Progenitor cell of endocrine pancreas (in vitro differentiated cells): ENCODE results near the gene NABP2. TPM values are rescaled to one million over a fixed set of nuclear protein-coding genes. Genes with fewer than 3 reads are reported as not detected.

ENCODE experiments used
- DNase-seq: peaks from one replicate; pipeline ENCODE4 v3.0.0; 2021; ENCODE audit warnings: low spot score; ENCODE audit not compliant: unreplicated experiment
- H3K27ac Mint-ChIP-seq: 2 replicates; pipeline ENCODE4 v1.8.0; 2021; ENCODE audit warnings: mild to moderate bottlenecking, moderate library complexity, mixed read lengths
- H3K27me3 Mint-ChIP-seq: 2 replicates; pipeline ENCODE4 v1.8.0; 2021; ENCODE audit warnings: mixed read lengths
- H3K36me3 Mint-ChIP-seq: 2 replicates; pipeline ENCODE4 v1.8.0; 2022; ENCODE audit warnings: mixed read lengths; ENCODE audit not compliant: insufficient read depth
- H3K4me1 Mint-ChIP-seq: 2 replicates; pipeline ENCODE4 v1.8.0; 2021; ENCODE audit warnings: low read depth, mixed read lengths
- H3K4me3 Mint-ChIP-seq: 2 replicates; pipeline ENCODE4 v1.8.0; 2021; ENCODE audit warnings: low read depth, mild to moderate bottlenecking, moderate library complexity, mixed read lengths
- H3K9me3 Mint-ChIP-seq: 2 replicates; pipeline ENCODE4 v1.8.0; 2021; ENCODE audit warnings: low read depth, mixed read lengths
- total RNA-seq: library from RNA; stranded (reverse); gene quantifications from 2 replicates; pipeline ENCODE4 v1.2.1, GENCODE V29; 2021
- TF ChIP-seq, protein P1 (sequence below): fragments of 200-600 bp; sonication (generic); IDR thresholded peaks from one replicate; pipeline ENCODE4 v1.5.0; 2021; ENCODE audit warnings: antibody characterized with exemption, mild to moderate bottlenecking; ENCODE audit not compliant: unreplicated experiment

Gene NABP2
- total RNA-seq, 1 donor from 2014 or later = 37.9 TPM

DNA sequence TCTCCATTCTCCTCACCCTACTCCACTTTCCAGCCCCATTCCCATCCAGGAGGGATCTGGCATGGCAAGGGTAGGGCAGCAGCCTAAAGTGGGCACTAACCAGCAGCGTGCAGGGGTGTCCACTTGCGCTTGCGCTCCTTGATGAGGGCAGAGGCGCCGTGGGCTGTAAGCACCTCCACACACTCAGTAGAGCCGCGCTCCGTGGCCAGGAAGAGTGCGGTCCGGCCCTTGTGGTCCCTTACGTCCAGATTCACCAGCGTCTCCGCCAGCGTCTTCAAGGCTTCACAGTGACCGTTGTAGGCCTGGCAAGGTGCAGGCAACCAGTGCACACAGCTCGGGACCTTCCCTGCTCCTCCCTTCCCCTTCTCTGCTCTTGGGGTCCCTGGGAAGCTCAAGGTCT, 23.8 kb downstream of the NABP2 start:
- no peaks in the 10 kb centered on the region for H3K4me1 Mint-ChIP-seq
- H3K9me3 Mint-ChIP-seq = no peaks in the 10 kb centered on the region
- peaks cover 25% of the 10 kb centered on the region for H3K36me3 Mint-ChIP-seq
- DNase-seq = no peak
- no peaks in the 10 kb centered on the region for H3K27me3 Mint-ChIP-seq
- H3K27ac Mint-ChIP-seq = no peak overlapping the region
- TF ChIP-seq, protein P1, sequence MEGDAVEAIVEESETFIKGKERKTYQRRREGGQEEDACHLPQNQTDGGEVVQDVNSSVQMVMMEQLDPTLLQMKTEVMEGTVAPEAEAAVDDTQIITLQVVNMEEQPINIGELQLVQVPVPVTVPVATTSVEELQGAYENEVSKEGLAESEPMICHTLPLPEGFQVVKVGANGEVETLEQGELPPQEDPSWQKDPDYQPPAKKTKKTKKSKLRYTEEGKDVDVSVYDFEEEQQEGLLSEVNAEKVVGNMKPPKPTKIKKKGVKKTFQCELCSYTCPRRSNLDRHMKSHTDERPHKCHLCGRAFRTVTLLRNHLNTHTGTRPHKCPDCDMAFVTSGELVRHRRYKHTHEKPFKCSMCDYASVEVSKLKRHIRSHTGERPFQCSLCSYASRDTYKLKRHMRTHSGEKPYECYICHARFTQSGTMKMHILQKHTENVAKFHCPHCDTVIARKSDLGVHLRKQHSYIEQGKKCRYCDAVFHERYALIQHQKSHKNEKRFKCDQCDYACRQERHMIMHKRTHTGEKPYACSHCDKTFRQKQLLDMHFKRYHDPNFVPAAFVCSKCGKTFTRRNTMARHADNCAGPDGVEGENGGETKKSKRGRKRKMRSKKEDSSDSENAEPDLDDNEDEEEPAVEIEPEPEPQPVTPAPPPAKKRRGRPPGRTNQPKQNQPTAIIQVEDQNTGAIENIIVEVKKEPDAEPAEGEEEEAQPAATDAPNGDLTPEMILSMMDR = no peak
- H3K4me3 Mint-ChIP-seq = no peak overlapping the region

DNA sequence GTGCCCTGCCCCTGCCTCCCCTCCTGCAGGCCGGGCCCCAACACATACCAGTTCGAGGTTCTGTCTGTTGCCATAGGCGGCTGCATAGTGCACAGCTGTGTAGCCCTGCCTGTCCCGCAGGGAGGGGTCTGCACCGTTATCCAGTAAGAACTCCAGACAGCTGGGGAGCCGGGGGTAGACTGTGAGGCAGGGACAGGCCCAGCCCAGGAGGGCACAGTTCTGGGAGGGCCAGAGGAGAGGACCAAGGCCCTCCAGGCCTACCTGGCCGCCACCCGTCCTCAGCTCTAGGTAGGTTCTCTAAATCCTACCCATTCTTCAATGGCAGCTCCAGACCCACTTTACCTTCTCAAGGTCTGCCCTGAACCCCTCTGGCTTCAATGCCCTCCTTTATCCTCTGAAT, 24.6 kb downstream of the NABP2 start:
- H3K9me3 Mint-ChIP-seq = no peaks in the 10 kb centered on the region
- no peaks in the 10 kb centered on the region for H3K27me3 Mint-ChIP-seq
- H3K27ac Mint-ChIP-seq = no peak overlapping the region
- no peaks in the 10 kb centered on the region for H3K4me1 Mint-ChIP-seq
- TF ChIP-seq, protein P1 = no peak
- peaks cover 26% of the 10 kb centered on the region for H3K36me3 Mint-ChIP-seq
- H3K4me3 Mint-ChIP-seq = no peak overlapping the region
- DNase-seq = no peak

GRCh38 chr12:56252649-56253048, 28.5 kb downstream of the NABP2 start:
- Mint-ChIP-seq H3K27ac (no peak overlapping the region), H3K4me3 (no peak overlapping the region), H3K36me3 (peaks cover 22% of the 10 kb centered on the region), H3K9me3 (no peaks in the 10 kb centered on the region), H3K27me3 (no peaks in the 10 kb centered on the region), H3K4me1 (peaks cover 9% of the 10 kb centered on the region)
- TF ChIP-seq, protein P1 = no peak
- no peak for DNase-seq

DNA sequence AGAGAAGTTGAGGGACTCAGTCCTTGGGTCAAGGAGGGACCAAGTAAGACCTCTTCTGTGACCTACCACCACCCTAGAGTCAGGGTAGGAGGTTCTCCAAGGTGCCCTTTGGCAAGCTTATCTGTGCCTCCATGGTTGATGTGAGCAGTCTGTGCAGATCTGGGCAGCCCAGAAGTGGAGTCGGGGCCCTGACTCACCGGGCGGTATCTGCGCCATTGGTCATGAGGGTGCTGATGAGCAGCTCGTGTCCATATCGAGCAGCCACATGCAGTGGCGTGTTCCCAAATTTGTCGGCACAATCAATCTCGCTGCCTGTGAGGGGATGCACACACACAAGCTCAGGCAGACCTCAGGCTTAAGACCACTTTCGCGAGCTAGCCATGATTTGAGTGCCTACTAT, 28.9 kb downstream of the NABP2 start:
- TF ChIP-seq, protein P1 = no peak
- H3K4me3 Mint-ChIP-seq = no peak overlapping the region
- H3K27ac Mint-ChIP-seq = no peak overlapping the region
- no peak for DNase-seq
- H3K27me3 Mint-ChIP-seq = no peaks in the 10 kb centered on the region
- H3K9me3 Mint-ChIP-seq = no peaks in the 10 kb centered on the region
- peaks cover 22% of the 10 kb centered on the region for H3K36me3 Mint-ChIP-seq
- H3K4me1 Mint-ChIP-seq = peaks cover 9% of the 10 kb centered on the region

- Mint-ChIP-seq H3K36me3 (peaks cover 20% of the 10 kb centered on the region), H3K27me3 (peaks cover 5% of the 10 kb centered on the region), H3K27ac (no peak overlapping the region), H3K4me3 (no peak overlapping the region), H3K4me1 (peaks cover 14% of the 10 kb centered on the region), H3K9me3 (no peaks in the 10 kb centered on the region)
- DNase-seq = no peak
- TF ChIP-seq, protein P1 = no peak
Observed at GRCh38 chr12:56255671-56256070, 31.5 kb downstream of the NABP2 start.
